Endodermal cell (in vitro differentiated cells): ENCODE data around the gene CHD5. TPM values are rescaled to one million over a fixed set of nuclear protein-coding genes. Genes with fewer than 3 reads are reported as not detected.
"Not testable (repeated sequence)": the region's sequence is repeated elsewhere in the genome, so short reads cannot be mapped to it uniquely, and the experiment has no call there.

Experiments
- DNase-seq: peaks from one replicate; pipeline ENCODE4 v3.0.0-alpha.2; 2017
- H3K27ac ChIP-seq: 2 replicates; pipeline ENCODE4 v1.5.1; 2013; ENCODE audit warnings: mild to moderate bottlenecking, low read depth, low read length, moderate library complexity
- H3K27me3 ChIP-seq: 2 replicates; pipeline ENCODE4 v1.6.1; 2013; ENCODE audit warnings: mild to moderate bottlenecking, low read length, moderate library complexity; ENCODE audit not compliant: insufficient read depth, control insufficient read depth, poor library complexity, severe bottlenecking
- H3K36me3 ChIP-seq: 2 replicates; pipeline ENCODE4 v1.7.0; 2013; ENCODE audit warnings: mild to moderate bottlenecking, low read length, moderate library complexity; ENCODE audit not compliant: control insufficient read depth, insufficient read depth
- H3K4me1 ChIP-seq: one replicate; pipeline ENCODE4 v1.7.0; 2013; ENCODE audit warnings: low read length; ENCODE audit not compliant: control insufficient read depth, insufficient read depth
- H3K4me3 ChIP-seq: 2 replicates; pipeline ENCODE4 v1.5.1; 2013; ENCODE audit warnings: mild to moderate bottlenecking, low read length, moderate library complexity
- H3K9ac ChIP-seq: 2 replicates; pipeline ENCODE4 v1.6.1; 2013; ENCODE audit warnings: mild to moderate bottlenecking, low read length, moderate library complexity; ENCODE audit not compliant: poor library complexity, severe bottlenecking; ENCODE audit errors: extremely low read depth
- H3K9me3 ChIP-seq: 2 replicates; pipeline ENCODE4 v1.6.1; 2013; ENCODE audit warnings: mild to moderate bottlenecking, low read length, moderate library complexity; ENCODE audit not compliant: control insufficient read depth
- H3K27ac Mint-ChIP-seq: 2 replicates; pipeline ENCODE4 v1.8.0; 2020; ENCODE audit warnings: mixed read lengths
- H3K27me3 Mint-ChIP-seq: 2 replicates; pipeline ENCODE4 v1.8.0; 2021; ENCODE audit warnings: mild to moderate bottlenecking, mixed read lengths; ENCODE audit not compliant: insufficient read depth
- H3K36me3 Mint-ChIP-seq: 2 replicates; pipeline ENCODE4 v1.8.0; 2020; ENCODE audit warnings: low read depth, mixed read lengths
- H3K4me1 Mint-ChIP-seq: 2 replicates; pipeline ENCODE4 v1.8.0; 2020; ENCODE audit warnings: mixed read lengths
- H3K4me3 Mint-ChIP-seq: 2 replicates; pipeline ENCODE4 v1.8.0; 2020; ENCODE audit warnings: mild to moderate bottlenecking, moderate library complexity, mixed read lengths
- H3K9me3 Mint-ChIP-seq: 2 replicates; pipeline ENCODE4 v1.8.0; 2020; ENCODE audit warnings: mild to moderate bottlenecking, mixed read lengths
- CTCF ChIP-seq: fragments of 200-600 bp; sonication (generic); conservative IDR thresholded peaks from 2 replicates; pipeline ENCODE4 v1.5.0; 2021; ENCODE audit warnings: antibody characterized with exemption, mild to moderate bottlenecking
- WGBS, 2 experiments: methylation state at CpG; one replicate each; pipeline versions ENCODE4 v1.1.5 to v1.1.7; 2013; ENCODE audit warnings: missing lambda C conversion rate in 2 of 2, mixed read lengths in 1 of 2; ENCODE audit not compliant: insufficient coverage in 1 of 2, insufficient read length in 1 of 2; 5-methylcytosine and 5-hydroxymethylcytosine counted together
- total RNA-seq, 2 donors: library from RNA; stranded (reverse); fragmentation: NEBNext Ultra II Directional in 1 of 2; extraction: Animal tissue kit (Norgen Biotek cat#: 25700) in 1 of 2; gene quantifications; 2 replicates in 1 of 2; 3 replicates in 1 of 2; pipeline ENCODE4 v1.2.1, GENCODE V29; 2021

CHD5 gene
- total RNA-seq, 2 donors from 2014 or later: 0.40 to 0.69 TPM

GRCh38 chr1:6066680-6067079 lies 113.4 kb downstream of the CHD5 start:
- H3K9ac ChIP-seq: no peak overlapping the region
- H3K9me3 ChIP-seq: no peaks in the 10 kb centered on the region
- H3K4me3 Mint-ChIP-seq: no peak overlapping the region
- DNase-seq: no peak
- no peaks in the 10 kb centered on the region for H3K36me3 Mint-ChIP-seq
- H3K27ac Mint-ChIP-seq: no peak overlapping the region
- H3K36me3 ChIP-seq: no peaks in the 10 kb centered on the region
- H3K9me3 Mint-ChIP-seq: no peaks in the 10 kb centered on the region
- no peaks in the 10 kb centered on the region for H3K4me1 ChIP-seq
- H3K27me3 ChIP-seq: no peaks in the 10 kb centered on the region
- TF ChIP-seq CTCF: no peak
- no peaks in the 10 kb centered on the region for H3K4me1 Mint-ChIP-seq
- 88 to 100% methylated on average over 1 to 8 of the region's 8 CpGs for WGBS, 2 experiments
- no peak overlapping the region for H3K27ac ChIP-seq
- H3K27me3 Mint-ChIP-seq: no peaks in the 10 kb centered on the region
- H3K4me3 ChIP-seq: no peak overlapping the region

- Histone ChIP-seq H3K27me3 (no peaks in the 10 kb centered on the region), H3K36me3 (no peaks in the 10 kb centered on the region), H3K27ac (peak overlapping the region; percentile 44), H3K9ac (no peak overlapping the region), H3K4me3 (no peak overlapping the region), H3K4me1 (no peaks in the 10 kb centered on the region), H3K9me3 (no peaks in the 10 kb centered on the region)
- Mint-ChIP-seq H3K36me3 (no peaks in the 10 kb centered on the region), H3K9me3 (no peaks in the 10 kb centered on the region), H3K4me3 (no peak overlapping the region), H3K4me1 (no peaks in the 10 kb centered on the region), H3K27me3 (no peaks in the 10 kb centered on the region), H3K27ac (no peak overlapping the region)
- TF ChIP-seq CTCF: no peak
- 93 to 97% methylated on average over 13 to 27 of the region's 28 CpGs for WGBS, 2 experiments
- DNase-seq: no peak
Measured at GRCh38 chr1:6065093-6065858, 114.8 kb downstream of the CHD5 start.

GRCh38 chr1:6063532-6064053 lies 116.5 kb downstream of the CHD5 start:
- not testable (repeated sequence) for H3K9me3 ChIP-seq, H3K27me3 Mint-ChIP-seq, H3K9ac ChIP-seq, H3K27ac ChIP-seq, H3K9me3 Mint-ChIP-seq, H3K4me3 Mint-ChIP-seq, H3K4me1 ChIP-seq, H3K36me3 Mint-ChIP-seq, H3K27ac Mint-ChIP-seq, H3K4me1 Mint-ChIP-seq, H3K27me3 ChIP-seq, DNase-seq, H3K4me3 ChIP-seq, H3K36me3 ChIP-seq
- WGBS, 2 experiments: 91 to 96% methylated on average over 5 to 7 of the region's 7 CpGs
